Skeletal muscle tissue (tissue), 4 donors: ENCODE measurements around the gene MRFAP1. TPM values are rescaled to one million over a fixed set of nuclear protein-coding genes. Genes with fewer than 3 reads are reported as not detected.
"Not testable (repeated sequence)": the region's sequence is repeated elsewhere in the genome, so short reads cannot be mapped to it uniquely, and the experiment has no call there.

Experiments used
- H3K27ac ChIP-seq: one replicate; pipeline ENCODE4 v1.7.0; 2013; ENCODE audit warnings: mild to moderate bottlenecking, low read depth, low read length, inconsistent platforms
- H3K27me3 ChIP-seq, 3 donors: one replicate each; pipeline ENCODE4 v1.7.0; 2013; ENCODE audit warnings: low read length in 3 of 3; ENCODE audit not compliant: control insufficient read depth in 3 of 3, insufficient read depth in 3 of 3
- H3K36me3 ChIP-seq, 3 donors: one replicate each; pipeline ENCODE4 v1.7.0; 2013; ENCODE audit warnings: low read length in 3 of 3; ENCODE audit not compliant: control insufficient read depth in 3 of 3, insufficient read depth in 3 of 3
- H3K4me1 ChIP-seq, 3 donors: one replicate each; pipeline ENCODE4 v1.7.0; 2013; ENCODE audit warnings: low read length in 3 of 3, mild to moderate bottlenecking in 3 of 3; ENCODE audit not compliant: control insufficient read depth in 3 of 3, insufficient read depth in 3 of 3
- H3K4me3 ChIP-seq, 3 donors: one replicate each; pipeline ENCODE4 v1.7.0; 2013; ENCODE audit warnings: low read length in 3 of 3
- H3K9ac ChIP-seq, 3 donors: one replicate each; pipeline ENCODE4 v1.7.0; 2013; ENCODE audit warnings: low read length in 3 of 3, mild to moderate bottlenecking in 3 of 3, moderate library complexity in 2 of 3, low read depth in 1 of 3
- H3K9me3 ChIP-seq, 3 donors: one replicate each; pipeline ENCODE4 v1.7.0; 2013; ENCODE audit warnings: low read length in 3 of 3; ENCODE audit not compliant: control insufficient read depth in 3 of 3
- total RNA-seq: library from RNA; depleted of rRNA; stranded (reverse); fragments of >200 nt; gene quantifications from one replicate; pipeline ENCODE4 v1.2.3, GENCODE V29; 2014
- donor health status: Osteomylitis.

MRFAP1 gene
- total RNA-seq, 1 donor from 2014 or later = 83.0 TPM

DNA sequence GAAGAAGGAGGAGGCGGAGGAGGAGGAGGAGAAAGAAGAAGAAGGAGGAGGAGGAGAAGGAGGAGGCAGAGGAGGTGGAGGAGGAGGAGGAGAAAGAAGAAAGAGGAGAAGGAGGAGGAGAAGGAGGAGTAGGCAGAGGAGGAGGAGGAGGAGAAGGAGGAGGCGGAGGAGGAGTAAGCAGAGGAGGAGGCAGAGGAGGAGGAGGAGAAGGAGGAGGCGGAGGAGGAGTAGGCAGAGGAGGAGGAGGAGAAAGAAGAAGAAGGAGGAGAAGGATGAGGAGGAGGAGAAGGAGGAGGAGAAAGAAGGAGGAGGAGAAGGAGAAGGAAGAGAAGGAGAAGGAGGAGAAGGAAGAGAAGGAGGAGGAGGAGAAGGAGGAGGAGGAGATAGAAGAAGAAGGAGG is 19.9 kb downstream of the MRFAP1 start:
- Histone ChIP-seq H3K4me1 (peaks cover 0 to 16% (median 12%) of the 10 kb centered on the region in 3 donors), H3K9me3 (peaks cover 0 to 2% (median 0%) of the 10 kb centered on the region in 3 donors), H3K27ac (no peak overlapping the region), H3K4me3 (no peak overlapping the region), H3K27me3 (peaks cover 8 to 38% (median 27%) of the 10 kb centered on the region in 3 donors), H3K36me3 (no peaks in the 10 kb centered on the region), H3K9ac (no peak overlapping the region)

DNA sequence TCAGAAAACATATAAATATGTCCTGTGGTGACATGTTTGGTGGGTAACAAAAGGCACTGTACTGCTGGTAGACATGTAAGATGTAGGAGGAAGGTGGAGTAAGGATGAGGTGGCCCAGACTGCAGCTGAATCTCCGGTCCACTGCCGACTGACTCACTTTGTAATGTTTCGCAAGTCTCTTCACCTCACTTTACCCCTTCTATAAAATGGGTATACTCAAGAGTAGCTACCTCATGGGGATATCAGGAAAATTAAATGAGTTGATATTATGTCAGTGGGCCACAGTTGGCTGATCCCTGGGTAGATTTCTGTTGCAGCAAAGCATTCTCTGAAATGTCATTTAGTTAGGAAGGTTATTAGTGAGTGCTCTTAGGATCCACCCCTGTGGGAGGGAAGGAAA is 22.1 kb downstream of the MRFAP1 start:
- Histone ChIP-seq H3K27ac (no peak overlapping the region), H3K4me3 (no peak overlapping the region), H3K9ac (no peak overlapping the region), H3K36me3 (no peaks in the 10 kb centered on the region), H3K9me3 (peaks cover 0 to 2% (median 0%) of the 10 kb centered on the region in 3 donors), H3K27me3 (peaks cover 13 to 43% (median 31%) of the 10 kb centered on the region in 3 donors), H3K4me1 (peaks cover 0 to 16% (median 12%) of the 10 kb centered on the region in 3 donors)

DNA sequence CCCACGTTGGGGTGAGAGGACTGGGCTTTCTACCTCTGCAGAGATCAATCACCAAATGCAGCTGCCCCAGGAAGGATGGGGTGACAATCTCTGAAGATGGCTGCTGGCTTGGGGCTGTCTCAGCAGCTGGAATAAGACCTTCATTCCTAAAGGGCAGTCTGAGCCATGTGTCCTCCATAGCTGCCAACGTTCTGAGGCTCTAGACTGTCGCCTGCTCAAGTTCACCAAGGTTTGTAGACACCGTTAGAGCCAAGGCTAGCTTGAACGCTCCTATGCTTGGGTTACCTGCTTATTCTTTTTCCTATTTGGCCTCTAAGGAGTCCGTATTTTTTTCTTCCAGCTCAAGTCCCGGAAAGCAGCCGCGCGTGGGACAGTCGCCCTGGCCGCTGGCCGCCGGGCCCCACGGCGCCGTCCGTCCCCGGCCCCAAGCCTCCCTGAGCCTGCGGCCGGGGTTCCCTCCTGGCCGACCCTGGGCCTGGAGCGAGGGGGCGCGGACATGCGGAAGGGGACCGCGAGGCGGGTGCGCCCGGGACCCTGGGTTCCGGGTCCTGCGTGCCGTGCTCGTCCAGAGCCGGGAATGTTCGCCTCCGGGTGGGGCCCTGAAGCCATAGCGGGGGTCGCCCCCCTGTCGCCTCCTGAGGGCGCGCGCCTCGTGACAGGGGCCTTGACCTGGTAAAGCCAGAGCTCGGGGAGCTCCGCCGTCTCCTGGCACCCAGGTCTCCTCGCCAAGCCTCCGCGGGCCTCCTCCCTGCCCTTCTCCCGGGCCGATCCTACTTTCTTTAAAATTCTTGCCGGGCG is 23.3 kb downstream of the MRFAP1 start:
- peaks cover 0 to 16% (median 12%) of the 10 kb centered on the region in 3 donors for H3K4me1 ChIP-seq
- peak overlapping the region; percentile 40 to 66 (median 61) for H3K4me3 ChIP-seq
- peaks cover 9 to 47% (median 31%) of the 10 kb centered on the region in 3 donors for H3K27me3 ChIP-seq
- H3K9ac ChIP-seq = peak overlapping the region; percentile 46 to 72 (median 63)
- no peak overlapping the region for H3K27ac ChIP-seq
- H3K9me3 ChIP-seq = peaks cover 0 to 2% (median 0%) of the 10 kb centered on the region in 3 donors
- H3K36me3 ChIP-seq = peaks cover 0 to 4% (median 0%) of the 10 kb centered on the region in 3 donors

DNA sequence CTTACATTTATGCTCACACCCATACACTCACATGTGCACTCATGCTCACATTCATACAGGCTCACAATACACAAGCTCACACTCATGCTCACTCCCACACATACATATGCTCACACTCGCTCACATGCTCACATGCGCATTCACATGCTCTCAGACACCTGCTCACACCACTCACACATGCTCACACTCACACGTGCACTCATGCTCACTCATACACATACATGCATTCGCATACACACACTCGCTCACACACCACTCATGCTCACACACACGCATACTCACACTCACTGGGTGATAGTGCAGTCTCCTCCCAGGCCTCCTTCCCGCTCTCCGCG is 24.8 kb downstream of the MRFAP1 start:
- Histone ChIP-seq H3K36me3 (peaks cover 0 to 4% (median 0%) of the 10 kb centered on the region in 3 donors), H3K27me3 (peaks cover 9 to 39% (median 27%) of the 10 kb centered on the region in 3 donors), H3K9me3 (peaks cover 0 to 2% (median 0%) of the 10 kb centered on the region in 3 donors), H3K9ac (no peak overlapping the region), H3K4me3 (no peak overlapping the region), H3K27ac (no peak overlapping the region), H3K4me1 (peaks cover 0 to 13% (median 9%) of the 10 kb centered on the region in 3 donors)

DNA sequence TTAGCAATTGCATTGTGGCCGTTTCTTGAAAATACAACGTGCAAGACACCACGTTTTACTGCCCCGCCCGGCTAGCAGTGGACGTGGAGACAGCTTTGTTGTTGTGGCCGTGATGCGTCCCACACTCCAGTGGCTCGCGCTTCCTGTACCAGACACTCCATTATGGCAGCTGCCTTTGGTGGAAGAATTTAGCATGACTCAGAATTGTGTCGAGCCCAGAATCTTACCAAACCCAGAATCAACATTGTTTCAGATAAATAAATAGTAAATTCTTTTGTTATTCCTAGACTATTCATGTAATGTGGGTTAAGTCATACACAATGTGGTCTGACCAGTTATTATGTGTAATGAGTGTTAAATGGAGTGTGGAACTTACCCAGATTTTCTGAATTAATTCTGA is 27.9 kb downstream of the MRFAP1 start:
- Histone ChIP-seq H3K27ac (no peak overlapping the region), H3K4me3 (no peak overlapping the region), H3K9me3 (peaks cover 0 to 2% (median 0%) of the 10 kb centered on the region in 3 donors), H3K27me3 (peaks cover 9 to 22% (median 22%) of the 10 kb centered on the region in 3 donors), H3K36me3 (peaks cover 0 to 6% (median 0%) of the 10 kb centered on the region in 3 donors), H3K4me1 (peaks cover 0 to 13% (median 9%) of the 10 kb centered on the region in 3 donors), H3K9ac (no peak overlapping the region)

DNA sequence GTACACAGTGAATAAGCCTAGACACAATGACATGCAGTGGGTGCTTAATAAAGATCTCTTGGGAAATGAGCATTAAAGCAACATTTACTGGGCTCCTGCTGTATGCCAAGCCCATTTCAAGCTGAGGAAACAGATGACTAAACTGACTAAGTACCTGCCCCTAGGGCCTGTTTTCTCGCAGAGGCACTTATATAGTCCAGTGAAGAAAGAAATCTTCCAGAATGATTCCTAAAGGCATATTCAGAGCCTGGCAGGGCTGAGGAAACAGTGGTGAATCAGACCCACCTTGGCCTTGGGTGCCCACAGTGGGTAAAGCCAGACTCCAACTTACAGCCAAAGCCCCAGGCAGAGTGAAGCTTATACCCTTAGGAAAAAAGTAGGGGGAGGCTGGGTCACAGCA is 31.2 kb downstream of the MRFAP1 start:
- no peak overlapping the region for H3K4me3 ChIP-seq

DNA sequence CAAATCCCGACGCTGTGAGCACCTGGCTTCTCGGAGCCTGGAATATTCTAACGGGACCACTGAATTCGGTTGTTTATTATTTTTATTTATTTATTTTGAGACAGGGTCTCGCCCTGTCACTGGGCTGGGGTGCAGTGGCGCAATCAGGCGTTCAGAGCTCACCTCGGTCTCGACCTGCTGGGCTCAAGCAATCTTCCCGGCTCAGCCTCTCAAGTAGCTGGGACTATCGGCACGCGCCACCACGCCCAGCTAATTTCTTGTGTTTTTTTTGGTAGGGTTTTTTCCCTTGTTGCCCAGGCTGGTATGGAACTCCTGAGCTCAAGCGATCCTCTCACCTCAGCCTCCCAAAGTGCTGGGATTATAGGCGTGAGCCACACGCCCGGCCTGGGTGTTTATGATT is 31.6 kb downstream of the MRFAP1 start:
- Histone ChIP-seq H3K4me3 (no peak overlapping the region), H3K27me3 (peaks cover 0 to 4% (median 0%) of the 10 kb centered on the region in 3 donors), H3K9me3 (no peaks in the 10 kb centered on the region), H3K36me3 (peaks cover 0 to 10% (median 7%) of the 10 kb centered on the region in 3 donors), H3K9ac (no peak overlapping the region), H3K4me1 (peaks cover 26 to 28% (median 28%) of the 10 kb centered on the region in 3 donors), H3K27ac (no peak overlapping the region)

More for the DNA sequence above, 31.2 kb downstream of the MRFAP1 start:
- Histone ChIP-seq H3K9ac (no peak overlapping the region), H3K4me1 (peaks cover 21 to 24% (median 23%) of the 10 kb centered on the region in 3 donors), H3K27ac (no peak overlapping the region), H3K27me3 (peaks cover 0 to 4% (median 0%) of the 10 kb centered on the region in 3 donors), H3K36me3 (peaks cover 0 to 10% (median 5%) of the 10 kb centered on the region in 3 donors), H3K9me3 (no peaks in the 10 kb centered on the region)

DNA sequence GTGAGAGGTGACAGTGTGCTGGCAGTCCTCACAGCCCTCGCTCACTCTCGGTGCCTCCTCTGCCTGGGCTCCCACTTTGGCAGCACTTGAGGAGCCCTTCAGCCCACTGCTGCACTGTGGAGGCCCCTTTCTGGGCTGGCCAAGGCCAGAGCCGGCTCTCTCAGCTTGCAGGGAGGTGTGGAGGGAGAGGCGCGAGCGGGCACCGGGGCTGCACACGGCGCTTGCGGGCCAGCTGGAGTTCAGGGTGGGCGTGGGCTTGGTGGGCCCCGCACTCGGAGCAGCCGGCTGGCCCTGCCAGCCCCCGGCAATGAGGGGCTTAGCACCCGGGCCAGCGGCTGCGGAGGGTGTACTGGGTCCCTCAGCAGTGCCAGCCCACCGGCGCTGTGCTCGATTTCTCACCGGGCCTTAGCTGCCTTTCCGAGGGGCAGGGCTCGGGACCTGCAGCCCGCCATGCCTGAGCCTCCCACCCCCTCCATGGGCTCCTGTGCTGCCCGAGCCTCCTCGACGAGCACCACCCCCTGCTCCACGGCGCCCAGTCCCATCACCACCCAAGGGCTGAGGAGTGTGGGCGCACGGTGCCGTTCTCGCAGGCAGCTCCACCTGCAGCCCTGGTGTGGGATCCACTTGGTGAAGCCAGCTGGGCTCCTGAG is 32.2 kb downstream of the MRFAP1 start:
- H3K27ac ChIP-seq, H3K9me3 ChIP-seq, H3K27me3 ChIP-seq: not testable (repeated sequence)
- Histone ChIP-seq H3K9ac (peak overlapping the region in 1 of 3 donors; percentile 89), H3K4me3 (peak overlapping the region in 2 of 3 donors; percentile 76 to 77), H3K36me3 (peaks cover 0 to 12% (median 9%) of the 10 kb centered on the region in 3 donors), H3K4me1 (peaks cover 28 to 31% (median 28%) of the 10 kb centered on the region in 3 donors)

DNA sequence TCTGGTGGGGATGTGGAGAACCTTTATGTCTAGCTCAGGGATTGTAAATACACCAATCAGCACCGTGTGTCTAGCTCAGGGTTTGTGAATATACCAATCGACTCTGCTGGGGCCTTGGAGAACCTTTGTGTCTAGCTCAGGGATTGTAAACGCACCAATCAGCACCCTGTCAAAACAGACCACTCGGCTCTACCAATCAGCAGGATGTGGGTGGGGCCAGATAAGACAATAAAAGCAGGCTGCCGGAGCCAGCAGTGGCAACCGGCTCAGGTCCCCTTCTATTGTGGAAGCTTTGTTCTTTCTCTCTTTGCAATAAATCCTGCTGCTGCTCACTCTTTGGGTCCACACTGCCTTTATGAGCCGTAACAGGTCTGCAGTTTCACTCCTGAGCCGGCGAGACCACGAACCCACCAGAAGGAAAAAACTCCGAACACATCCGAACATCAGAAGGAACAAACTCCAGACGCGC is 32.7 kb downstream of the MRFAP1 start:
- Histone ChIP-seq H3K27ac (peak overlapping the region; percentile 77), H3K9ac (peak overlapping the region; percentile 70 to 89 (median 79))

More for the DNA sequence above, 32.7 kb downstream of the MRFAP1 start:
- peaks cover 0 to 11% (median 9%) of the 10 kb centered on the region in 3 donors for H3K36me3 ChIP-seq
- not testable (repeated sequence) for H3K27me3 ChIP-seq, H3K9me3 ChIP-seq
- H3K4me1 ChIP-seq = peaks cover 28 to 31% (median 28%) of the 10 kb centered on the region in 3 donors
- H3K4me3 ChIP-seq = peak overlapping the region; percentile 76 to 81 (median 77)
